MCF 10A (cell line): ENCODE measurements around the gene PPM1N. TPM values are rescaled to one million over a fixed set of nuclear protein-coding genes. Genes with fewer than 3 reads are reported as not detected.
A peak's percentile ranks its signal among the peaks of the same experiment; 100 is the strongest.

Experiments
- BruUV-seq: library from RNA; stranded (reverse); fragments of 400-500 nt; replicated peaks from 2 replicates; lab custom pipeline; 2021; lab: Mats Ljungman, UMichigan
- CTCF ChIA-PET: fragments of 300-600 bp; sonication (Branson Sonifier 250); formaldehyde crosslinking; extraction: SDS; loops from one replicate; lab custom pipeline; 2021; ENCODE audit warnings: antibody characterized with exemption, inconsistent platforms; lab: Yijun Ruan, JAX
- POLR2A ChIA-PET: fragments of 300-600, 350-650 bp; sonication (Branson Sonifier 250); formaldehyde crosslinking; extraction: SDS; loops from one replicate; lab custom pipeline; 2020; ENCODE audit warnings: antibody characterized with exemption, inconsistent platforms; lab: Yijun Ruan, JAX
- DNase-seq: peaks from one replicate; pipeline ENCODE4 v3.0.0-alpha.2; 2018; ENCODE audit not compliant: unreplicated experiment
- H3K27ac Mint-ChIP-seq: one replicate; pipeline ENCODE4 v1.8.0; 2022; ENCODE audit warnings: mild to moderate bottlenecking, low read depth, mixed read lengths; ENCODE audit not compliant: unreplicated experiment
- H3K27me3 Mint-ChIP-seq: one replicate; pipeline ENCODE4 v1.8.0; 2022; ENCODE audit warnings: mixed read lengths; ENCODE audit not compliant: insufficient read depth, unreplicated experiment
- H3K36me3 Mint-ChIP-seq: one replicate; pipeline ENCODE4 v1.8.0; 2022; ENCODE audit warnings: mild to moderate bottlenecking, moderate library complexity, mixed read lengths; ENCODE audit not compliant: insufficient read depth, unreplicated experiment
- H3K4me1 Mint-ChIP-seq: one replicate; pipeline ENCODE4 v1.8.0; 2022; ENCODE audit warnings: mixed read lengths; ENCODE audit not compliant: insufficient read depth, unreplicated experiment
- H3K4me3 Mint-ChIP-seq: one replicate; pipeline ENCODE4 v1.8.0; 2022; ENCODE audit warnings: mild to moderate bottlenecking, moderate library complexity, mixed read lengths; ENCODE audit not compliant: unreplicated experiment
- H3K9me3 Mint-ChIP-seq: one replicate; pipeline ENCODE4 v1.8.0; 2022; ENCODE audit warnings: mixed read lengths; ENCODE audit not compliant: unreplicated experiment
- CTCF ChIP-seq: fragments of 200-600 bp; IDR thresholded peaks from one replicate; pipeline ENCODE4 v1.8.0; 2022; ENCODE audit warnings: antibody characterized with exemption, mild to moderate bottlenecking; ENCODE audit not compliant: unreplicated experiment
- intact Hi-C: fragments of 100-400 bp; cut with micrococcal nuclease; formaldehyde crosslinking; loops from 2 replicates; pipeline ENCODE4 v1.14.1; 2022
- total RNA-seq: library from RNA; stranded (reverse); gene quantifications from 2 replicates; pipeline ENCODE4 v1.2.3, GENCODE V29; 2022

PPM1N gene
- total RNA-seq, 1 experiment from 2014 or later: 0.33 TPM

DNA sequence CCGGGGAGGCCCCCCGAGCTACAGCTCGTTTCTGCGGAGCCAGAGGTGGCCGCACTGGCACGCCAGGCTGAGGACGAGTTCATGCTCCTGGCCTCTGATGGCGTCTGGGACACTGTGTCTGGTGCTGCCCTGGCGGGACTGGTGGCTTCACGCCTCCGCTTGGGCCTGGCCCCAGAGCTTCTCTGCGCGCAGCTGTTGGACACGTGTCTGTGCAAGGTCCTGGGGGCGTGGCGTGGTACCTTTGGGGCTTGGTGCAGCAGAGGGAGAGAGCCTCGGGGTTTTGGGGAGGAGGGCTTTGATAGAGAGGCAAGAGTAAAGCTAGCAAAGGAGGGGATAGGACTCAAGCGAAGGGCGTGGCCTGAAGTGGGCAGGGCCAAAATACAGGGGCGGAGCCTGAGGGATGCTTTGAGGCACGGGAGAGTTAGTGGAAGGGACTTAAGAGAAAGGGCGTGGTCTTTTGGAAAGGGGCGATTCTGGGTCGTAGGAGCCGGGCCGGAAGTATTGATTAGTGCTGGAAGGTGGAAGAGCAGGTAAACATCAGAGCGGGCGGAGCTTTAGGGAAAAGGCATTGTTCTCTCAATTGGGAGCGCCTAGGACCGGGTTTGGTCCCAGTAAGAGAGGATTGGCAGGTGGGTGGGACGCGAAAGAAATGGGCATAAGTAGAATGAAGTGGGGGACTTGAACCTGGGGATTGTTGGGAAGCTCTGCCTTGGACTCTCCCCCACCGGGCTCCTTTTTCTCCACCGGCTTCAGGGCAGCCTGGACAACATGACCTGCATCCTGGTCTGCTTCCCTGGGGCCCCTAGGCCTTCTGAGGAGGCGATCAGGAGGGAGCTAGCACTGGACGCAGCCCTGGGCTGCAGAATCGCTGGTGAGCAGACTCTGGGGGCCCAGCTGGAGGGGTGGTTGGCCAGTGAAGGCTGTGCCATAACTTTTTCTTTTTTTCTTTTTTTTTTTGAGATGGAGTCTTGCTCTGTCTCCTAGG lies 1.2 kb downstream of the PPM1N start:
- Mint-ChIP-seq H3K36me3 (no peaks in the 10 kb centered on the region), H3K27ac (no peak overlapping the region), H3K9me3 (no peaks in the 10 kb centered on the region), H3K4me3 (no peak overlapping the region), H3K4me1 (peaks cover 13% of the 10 kb centered on the region), H3K27me3 (no peaks in the 10 kb centered on the region)
- ChIA-PET CTCF (interaction anchor here (0.7 to 3.1 kb wide), 3 partner anchors 9 to 96 kb away, joined by 3 to 16 read pairs (median 3); no protein-coding TSS in a partner anchor), POLR2A (interaction anchor here (0.5 kb wide), 1 partner anchor 45 kb away, joined by 4 read pairs; no protein-coding TSS in a partner anchor)
- no TSS peak for BruUV-seq
- TF ChIP-seq CTCF: no peak
- intact Hi-C loops: no loop called here
- DNase-seq: peak; percentile 21

- H3K27me3 Mint-ChIP-seq: no peaks in the 10 kb centered on the region
- peaks cover 25% of the 10 kb centered on the region for H3K4me1 Mint-ChIP-seq
- H3K9me3 Mint-ChIP-seq: no peaks in the 10 kb centered on the region
- no peak overlapping the region for H3K27ac Mint-ChIP-seq
- no peak overlapping the region for H3K4me3 Mint-ChIP-seq
- CTCF ChIA-PET: interaction anchor here (0.6 to 3.1 kb wide), 2 partner anchors 16 to 91 kb away, joined by 3 to 16 read pairs; no protein-coding TSS in a partner anchor
- BruUV-seq: no TSS peak
- no peaks in the 10 kb centered on the region for H3K36me3 Mint-ChIP-seq
- intact Hi-C loops: no loop called here
- POLR2A ChIA-PET: no interaction called here
- TF ChIP-seq CTCF: no peak
- DNase-seq: no peak
Observed at GRCh38 chr19:45500918-45501729, 2.9 kb downstream of the PPM1N start.

DNA sequence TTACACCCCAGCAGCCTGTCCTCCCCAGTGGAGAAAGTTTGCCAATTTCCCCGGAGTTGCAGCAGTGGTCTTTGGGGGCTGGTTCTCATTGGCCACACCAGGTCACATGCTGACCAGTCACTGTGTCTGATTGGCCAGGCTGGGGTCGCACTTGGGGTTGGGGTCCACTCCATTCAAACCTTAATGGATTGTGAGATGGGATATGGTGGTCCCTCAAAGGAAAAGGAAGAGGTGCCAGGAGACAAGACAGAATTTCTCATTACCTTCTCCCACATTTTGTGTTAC lies 3.4 kb downstream of the PPM1N start:
- POLR2A ChIA-PET: no interaction called here
- intact Hi-C loops: no loop called here
- Mint-ChIP-seq H3K4me1 (peaks cover 27% of the 10 kb centered on the region), H3K27ac (no peak overlapping the region), H3K9me3 (no peaks in the 10 kb centered on the region), H3K36me3 (no peaks in the 10 kb centered on the region), H3K27me3 (no peaks in the 10 kb centered on the region), H3K4me3 (no peak overlapping the region)
- CTCF ChIA-PET: interaction anchor here (0.6 to 3.1 kb wide), 2 partner anchors 16 to 90 kb away, joined by 3 to 16 read pairs; no protein-coding TSS in a partner anchor
- no TSS peak for BruUV-seq
- no peak for DNase-seq
- no peak for TF ChIP-seq CTCF

- ChIA-PET CTCF (no interaction called here), POLR2A (no interaction called here)
- Mint-ChIP-seq H3K27me3 (no peaks in the 10 kb centered on the region), H3K27ac (no peak overlapping the region), H3K4me3 (no peak overlapping the region), H3K36me3 (no peaks in the 10 kb centered on the region), H3K9me3 (no peaks in the 10 kb centered on the region), H3K4me1 (peaks cover 22% of the 10 kb centered on the region)
- no peak for DNase-seq
- BruUV-seq: no TSS peak
- intact Hi-C loops: no loop called here
- TF ChIP-seq CTCF: no peak
Observed at GRCh38 chr19:45502111-45502510, 3.9 kb downstream of the PPM1N start.
